HUDEP-2 (cell line): ENCODE measurements around the gene LBH.

Experiments used
- DNase-seq, 76 experiments: peaks; one replicate each; lab custom pipeline; 2025; ENCODE audit not compliant: unreplicated experiment in 76 of 76; lab: John Stamatoyannopoulos, UW

LBH gene

GRCh38 chr2:30231212-30231995 is at the start of gene LBH:
TSS of gene LBH (plus strand) at chr2:30231534. CDS start at chr2:30231739, 205 bp downstream.
- peak in 73 of 76 experiments; percentile 19 to 91 (median 78) for DNase-seq

GRCh38 chr2:30184035-30184434 is 47.3 kb upstream of the LBH start:
- no peak for DNase-seq

- no peak for DNase-seq
Observed at GRCh38 chr2:30185178-30185577, 46.2 kb upstream of the LBH start.

GRCh38 chr2:30188292-30188691 is 43.0 kb upstream of the LBH start:
- DNase-seq: no peak

GRCh38 chr2:30190637-30191036 is 40.7 kb upstream of the LBH start:
- no peak for DNase-seq

GRCh38 chr2:30191107-30191506 is 40.2 kb upstream of the LBH start:
- peak in 1 of 76 experiments; percentile 68 for DNase-seq

- peak in 75 of 76 experiments; percentile 22 to 96 (median 86) for DNase-seq
Observed at GRCh38 chr2:30191819-30192271, 39.5 kb upstream of the LBH start.

- peak in 13 of 76 experiments; percentile 14 to 63 (median 44) for DNase-seq
Observed at GRCh38 chr2:30192314-30192713, 39.0 kb upstream of the LBH start.

- DNase-seq: peak in 4 of 76 experiments; percentile 25 to 44 (median 37)
Observed at GRCh38 chr2:30193104-30193681, 38.1 kb upstream of the LBH start.

GRCh38 chr2:30194421-30194820 is 36.9 kb upstream of the LBH start:
- DNase-seq: peak in 1 of 76 experiments; percentile 14

GRCh38 chr2:30195016-30195415 is 36.3 kb upstream of the LBH start:
- peak in 11 of 76 experiments; percentile 7 to 48 (median 21) for DNase-seq

GRCh38 chr2:30197570-30198192 is 33.7 kb upstream of the LBH start:
- DNase-seq: peak in 9 of 76 experiments; percentile 10 to 37 (median 21)

- DNase-seq: peak in 4 of 76 experiments; percentile 5 to 15 (median 12)
Observed at GRCh38 chr2:30201990-30202389, 29.3 kb upstream of the LBH start.

- no peak for DNase-seq
Observed at GRCh38 chr2:30203156-30203555, 28.2 kb upstream of the LBH start.

GRCh38 chr2:30204281-30204680 is 27.1 kb upstream of the LBH start:
- no peak for DNase-seq

GRCh38 chr2:30205456-30205855 is 25.9 kb upstream of the LBH start:
- DNase-seq: no peak

- DNase-seq: no peak
Observed at GRCh38 chr2:30206461-30207430, 24.6 kb upstream of the LBH start.

- peak in 40 of 76 experiments; percentile 7 to 55 (median 23) for DNase-seq
Observed at GRCh38 chr2:30208453-30208852, 22.9 kb upstream of the LBH start.

GRCh38 chr2:30209227-30209626 is 22.1 kb upstream of the LBH start:
- DNase-seq: no peak

GRCh38 chr2:30213326-30213725 is 18.0 kb upstream of the LBH start:
- no peak for DNase-seq
